HepG2 (cell line): Measurements from ENCODE around the gene PTRH2. TPM values are rescaled to one million over a fixed set of nuclear protein-coding genes. Genes with fewer than 3 reads are reported as not detected.

Experiments
- CEBPG ChIP-seq: IDR thresholded peaks from 2 replicates; pipeline ENCODE4 v1.6.1; 2016
- FOXJ3 ChIP-seq: sonication (generic); formaldehyde crosslinking; IDR thresholded peaks from 2 replicates; pipeline ENCODE4 v1.4.0; 2020; ENCODE audit warnings: missing genetic modification reagents, mild to moderate bottlenecking, borderline replicate concordance
- KDM5B ChIP-seq: sonication (generic); formaldehyde crosslinking; IDR thresholded peaks from 2 replicates; pipeline ENCODE4 v1.4.0; 2020; ENCODE audit warnings: missing genetic modification reagents, mild to moderate bottlenecking, borderline replicate concordance
- KDM6A ChIP-seq: IDR thresholded peaks from 2 replicates; pipeline ENCODE4 v1.6.1; 2016; ENCODE audit warnings: low read depth
- MAFK ChIP-seq, 2 experiments: IDR thresholded peaks in 1 of 2; conservative IDR thresholded peaks in 1 of 2; 2 replicates each; pipeline ENCODE4 v1.6.1; 2011; ENCODE audit warnings: improper control_type of control experiment in 2 of 2, low read length in 2 of 2
- MIXL1 ChIP-seq: IDR thresholded peaks from 2 replicates; pipeline ENCODE4 v1.6.1; 2016
- PPARG ChIP-seq: conservative IDR thresholded peaks from 2 replicates; pipeline ENCODE4 v1.6.1; 2016; ENCODE audit warnings: missing biosample characterization, missing genetic modification reagents
- SMAD3 ChIP-seq: sonication (generic); formaldehyde crosslinking; IDR thresholded peaks from 2 replicates; pipeline ENCODE4 v1.4.0; 2020; ENCODE audit warnings: missing genetic modification reagents
- SMARCC2 ChIP-seq: fragments of 450-650 bp; IDR thresholded peaks from 2 replicates; pipeline ENCODE4 v1.6.1; 2017; ENCODE audit warnings: antibody characterized with exemption, mild to moderate bottlenecking
- TEAD3 ChIP-seq: optimal IDR thresholded peaks from 2 replicates; pipeline ENCODE3; 2016; ENCODE audit warnings: borderline replicate concordance
- ZBTB38 ChIP-seq: sonication (generic); formaldehyde crosslinking; IDR thresholded peaks from 2 replicates; pipeline ENCODE4 v1.5.1; 2020; ENCODE audit warnings: mild to moderate bottlenecking, missing genetic modification reagents
- ZFP36L1 ChIP-seq: sonication (generic); formaldehyde crosslinking; IDR thresholded peaks from 2 replicates; pipeline ENCODE4 v1.8.0; 2022; ENCODE audit warnings: mild to moderate bottlenecking, missing genetic modification reagents, moderate library complexity
- ZNF10 ChIP-seq: sonication (generic); formaldehyde crosslinking; IDR thresholded peaks from 2 replicates; pipeline ENCODE4 v1.4.0; 2020; ENCODE audit warnings: mild to moderate bottlenecking, low read depth, missing genetic modification reagents, borderline replicate concordance
- ZNF484 ChIP-seq: sonication (generic); formaldehyde crosslinking; IDR thresholded peaks from 2 replicates; pipeline ENCODE4 v1.5.1; 2020; ENCODE audit warnings: mild to moderate bottlenecking, low read depth, missing genetic modification reagents, borderline replicate concordance
- ZNF510 ChIP-seq: sonication (generic); formaldehyde crosslinking; IDR thresholded peaks from 2 replicates; pipeline ENCODE4 v1.4.0; 2020; ENCODE audit warnings: low read depth, mild to moderate bottlenecking, missing genetic modification reagents
- ZNF543 ChIP-seq: sonication (generic); formaldehyde crosslinking; IDR thresholded peaks from 2 replicates; pipeline ENCODE4 v1.4.0; 2020; ENCODE audit warnings: mild to moderate bottlenecking, missing genetic modification reagents
- ZNF660 ChIP-seq: sonication (generic); formaldehyde crosslinking; IDR thresholded peaks from 2 replicates; pipeline ENCODE4 v1.5.1; 2020; ENCODE audit warnings: mild to moderate bottlenecking, low read depth, missing genetic modification reagents, borderline replicate concordance
- ZNF879 ChIP-seq: sonication (generic); formaldehyde crosslinking; IDR thresholded peaks from 2 replicates; pipeline ENCODE4 v1.8.1; 2023; ENCODE audit warnings: missing genetic modification reagents
- polyA plus RNA-seq, 8 experiments: library from polyadenylated mRNA; depleted of rRNA in 3 of 8; stranded (reverse) in 7 of 8; unstranded in 1 of 8; fragments of >200 nt; fragmentation: Illumina TruSeq in 4 of 8; extraction: Trizol in 4 of 8; gene quantifications; 2 replicates each; pipeline versions ENCODE4 v1.2.1 to v1.2.3, GENCODE V29; 2011 to 2016; ENCODE audit warnings: low read depth in 4 of 8, missing spikeins in 1 of 8, mixed read lengths in 1 of 8; ENCODE audit not compliant: insufficient read depth in 1 of 8
- total RNA-seq, 5 experiments: library from RNA; depleted of rRNA; stranded (reverse); fragments of >200 nt; fragmentation: Illumina TruSeq; extraction: Trizol; gene quantifications; 2 replicates each; pipeline ENCODE4 v1.2.3, GENCODE V29; 2016; ENCODE audit warnings: low read depth in 1 of 5
- TF ChIP-seq, protein P1 (sequence below): sonication (generic); formaldehyde crosslinking; IDR thresholded peaks from 2 replicates; pipeline ENCODE4 v1.8.0; 2023; ENCODE audit warnings: mild to moderate bottlenecking, missing genetic modification reagents
- TF ChIP-seq, protein P2 (sequence below): sonication (generic); formaldehyde crosslinking; IDR thresholded peaks from 2 replicates; pipeline ENCODE4 v1.5.0; 2020; ENCODE audit warnings: mild to moderate bottlenecking, missing genetic modification reagents, moderate library complexity
- TF ChIP-seq, protein P3 (sequence below): sonication (generic); formaldehyde crosslinking; IDR thresholded peaks from 2 replicates; pipeline ENCODE4 v1.4.0; 2020; ENCODE audit warnings: missing genetic modification reagents, low read depth, mild to moderate bottlenecking, borderline replicate concordance
- TF ChIP-seq, protein P4 (sequence below): sonication (generic); formaldehyde crosslinking; IDR thresholded peaks from 2 replicates; pipeline ENCODE4 v1.4.0; 2020; ENCODE audit warnings: missing genetic modification reagents

Gene PTRH2
- total and polyA plus RNA-seq, 2 of the 13 experiments (the other 11 are each of a cell fraction or from before 2014, with no cell fraction given): 67.7 to 83.3 TPM

DNA sequence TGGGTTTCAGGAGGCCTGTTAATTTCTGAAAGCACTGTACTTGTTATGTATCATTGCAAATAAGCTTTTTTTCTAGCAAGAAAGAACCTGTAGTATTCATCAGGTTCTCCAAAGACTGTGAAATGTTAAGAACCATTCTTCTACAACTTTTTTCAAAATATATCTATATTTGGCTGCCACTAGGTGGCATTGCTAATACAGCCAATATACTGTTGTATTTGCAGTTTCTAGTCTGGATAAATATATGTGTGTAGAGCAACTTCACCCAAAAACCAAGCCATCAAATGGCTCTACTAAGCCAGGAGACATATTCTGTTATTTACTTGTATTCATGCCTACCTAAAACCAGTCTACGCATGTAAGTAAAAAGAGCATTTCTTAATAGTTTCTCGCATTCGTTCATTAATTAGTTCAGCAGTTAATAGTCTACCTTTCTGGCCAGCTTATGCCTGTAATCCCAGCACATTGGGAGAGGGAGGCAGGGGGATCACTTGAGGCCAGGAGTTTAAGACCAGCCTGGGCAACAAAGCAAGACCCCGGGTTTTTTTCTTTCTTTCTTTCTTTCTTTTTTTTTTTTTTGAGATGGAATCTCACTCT lies 39.7 kb upstream of the PTRH2 start (continued):
- TF ChIP-seq MIXL1 (CRISPR knock-in tag) (0 out of 2 replicates have a peak, but pooled peaks have one; percentile 49), ZBTB38 (CRISPR knock-in tag) (no peak), ZNF510 (no peak), TEAD3 (CRISPR knock-in tag) (no peak), ZNF879 (no peak), CEBPG (0 out of 2 replicates have a peak, but pooled peaks have one; percentile 14), ZNF484 (no peak), KDM6A (CRISPR knock-in tag) (no peak), ZFP36L1 (CRISPR knock-in tag) (no peak), SMAD3 (CRISPR knock-in tag) (no peak), ZNF543 (no peak), MAFK (conservative IDR thresholded peaks at IDR 0.05 in 1 of 2, IDR thresholded peaks at IDR 0.05 in 1 of 2; ENCODE audit: low read length in 2 of 2) (peak; percentile 6 to 42; a peak in 1 of 4 replicates), KDM5B (CRISPR knock-in tag) (no peak), SMARCC2 (no peak), PPARG (0 out of 2 replicates have a peak, but pooled peaks have one; percentile 21), ZNF660 (no peak), ZNF10 (no peak), FOXJ3 (CRISPR knock-in tag) (no peak)
- TF ChIP-seq, protein P1, sequence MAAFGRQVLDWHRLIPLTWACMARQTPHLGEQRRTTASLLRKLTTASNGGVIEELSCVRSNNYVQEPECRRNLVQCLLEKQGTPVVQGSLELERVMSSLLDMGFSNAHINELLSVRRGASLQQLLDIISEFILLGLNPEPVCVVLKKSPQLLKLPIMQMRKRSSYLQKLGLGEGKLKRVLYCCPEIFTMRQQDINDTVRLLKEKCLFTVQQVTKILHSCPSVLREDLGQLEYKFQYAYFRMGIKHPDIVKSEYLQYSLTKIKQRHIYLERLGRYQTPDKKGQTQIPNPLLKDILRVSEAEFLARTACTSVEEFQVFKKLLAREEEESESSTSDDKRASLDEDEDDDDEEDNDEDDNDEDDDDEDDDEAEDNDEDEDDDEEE (CRISPR knock-in tag): no peak
- TF ChIP-seq, protein P2, sequence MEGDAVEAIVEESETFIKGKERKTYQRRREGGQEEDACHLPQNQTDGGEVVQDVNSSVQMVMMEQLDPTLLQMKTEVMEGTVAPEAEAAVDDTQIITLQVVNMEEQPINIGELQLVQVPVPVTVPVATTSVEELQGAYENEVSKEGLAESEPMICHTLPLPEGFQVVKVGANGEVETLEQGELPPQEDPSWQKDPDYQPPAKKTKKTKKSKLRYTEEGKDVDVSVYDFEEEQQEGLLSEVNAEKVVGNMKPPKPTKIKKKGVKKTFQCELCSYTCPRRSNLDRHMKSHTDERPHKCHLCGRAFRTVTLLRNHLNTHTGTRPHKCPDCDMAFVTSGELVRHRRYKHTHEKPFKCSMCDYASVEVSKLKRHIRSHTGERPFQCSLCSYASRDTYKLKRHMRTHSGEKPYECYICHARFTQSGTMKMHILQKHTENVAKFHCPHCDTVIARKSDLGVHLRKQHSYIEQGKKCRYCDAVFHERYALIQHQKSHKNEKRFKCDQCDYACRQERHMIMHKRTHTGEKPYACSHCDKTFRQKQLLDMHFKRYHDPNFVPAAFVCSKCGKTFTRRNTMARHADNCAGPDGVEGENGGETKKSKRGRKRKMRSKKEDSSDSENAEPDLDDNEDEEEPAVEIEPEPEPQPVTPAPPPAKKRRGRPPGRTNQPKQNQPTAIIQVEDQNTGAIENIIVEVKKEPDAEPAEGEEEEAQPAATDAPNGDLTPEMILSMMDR (CRISPR knock-in tag): peak; percentile 71
- TF ChIP-seq, protein P3, sequence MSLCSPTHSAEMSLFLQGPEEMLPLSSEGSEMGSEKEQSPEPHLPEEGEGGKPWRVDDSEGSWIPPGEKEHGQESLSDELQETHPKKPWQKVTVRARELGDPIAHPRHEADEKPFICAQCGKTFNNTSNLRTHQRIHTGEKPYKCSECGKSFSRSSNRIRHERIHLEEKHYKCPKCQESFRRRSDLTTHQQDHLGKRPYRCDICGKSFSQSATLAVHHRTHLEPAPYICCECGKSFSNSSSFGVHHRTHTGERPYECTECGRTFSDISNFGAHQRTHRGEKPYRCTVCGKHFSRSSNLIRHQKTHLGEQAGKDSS (CRISPR knock-in tag): no peak
- TF ChIP-seq, protein P4, sequence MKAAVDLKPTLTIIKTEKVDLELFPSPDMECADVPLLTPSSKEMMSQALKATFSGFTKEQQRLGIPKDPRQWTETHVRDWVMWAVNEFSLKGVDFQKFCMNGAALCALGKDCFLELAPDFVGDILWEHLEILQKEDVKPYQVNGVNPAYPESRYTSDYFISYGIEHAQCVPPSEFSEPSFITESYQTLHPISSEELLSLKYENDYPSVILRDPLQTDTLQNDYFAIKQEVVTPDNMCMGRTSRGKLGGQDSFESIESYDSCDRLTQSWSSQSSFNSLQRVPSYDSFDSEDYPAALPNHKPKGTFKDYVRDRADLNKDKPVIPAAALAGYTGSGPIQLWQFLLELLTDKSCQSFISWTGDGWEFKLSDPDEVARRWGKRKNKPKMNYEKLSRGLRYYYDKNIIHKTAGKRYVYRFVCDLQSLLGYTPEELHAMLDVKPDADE (CRISPR knock-in tag): no peak
